DMS114 treated with DMSO at 0.1 percent for 48 hours (cell line): ENCODE measurements around the gene SAP30.
A peak's percentile ranks its signal among the peaks of the same experiment; 100 is the strongest.

Source experiments
- DNase-seq: peaks from one replicate; lab custom pipeline; 2025; ENCODE audit not compliant: unreplicated experiment; lab: John Stamatoyannopoulos, UW

SAP30 gene

GRCh38 chr4:173365359-173365996 is 5.3 kb upstream of the SAP30 start:
- DNase-seq, result no peak

- no peak for DNase-seq
Measured at GRCh38 chr4:173367285-173367684, 3.5 kb upstream of the SAP30 start.

DNA sequence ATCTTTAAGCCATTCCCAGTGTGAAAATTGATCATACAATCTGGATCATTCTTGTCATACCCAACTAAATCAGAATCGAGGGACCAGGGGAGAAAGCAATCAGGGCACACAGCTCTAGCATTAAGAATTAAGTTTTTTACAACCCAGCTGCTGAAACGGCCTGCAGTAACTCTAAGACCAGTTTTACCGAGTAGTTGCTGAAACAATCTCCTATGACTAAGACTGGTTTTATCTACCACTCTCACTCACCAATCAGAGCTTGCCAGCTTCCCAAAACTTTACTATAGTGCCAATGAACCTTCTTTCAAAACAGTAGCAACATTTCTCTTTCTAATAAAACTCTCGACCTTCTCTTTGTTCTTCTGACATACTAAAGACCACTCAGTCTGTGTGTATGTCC is 2.8 kb upstream of the SAP30 start:
- no peak for DNase-seq

- DNase-seq, result no peak
Measured at GRCh38 chr4:173370130-173370476, 651 bp upstream of the SAP30 start.

- DNase-seq, result peak; percentile 18
Measured at GRCh38 chr4:173371292-173372192, 788 bp downstream of the SAP30 start.

DNA sequence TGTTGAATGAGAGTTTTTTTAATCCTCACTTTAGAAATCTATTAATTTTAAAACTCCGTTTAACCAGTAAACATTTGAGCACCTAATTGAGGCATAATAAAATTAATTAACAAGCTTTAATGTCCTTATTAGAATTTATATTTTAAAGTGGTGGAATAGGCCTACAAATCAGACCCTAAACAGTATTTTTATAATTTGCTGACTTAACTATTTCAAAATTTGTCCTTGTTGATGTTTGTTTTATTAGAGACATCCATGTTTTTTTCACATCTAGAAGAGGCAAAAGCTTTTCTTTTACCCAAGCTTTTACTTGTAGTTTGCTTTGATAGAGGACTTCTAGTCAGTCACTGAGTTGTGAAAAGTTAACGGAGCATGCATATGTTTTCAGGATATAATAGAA is 3.8 kb downstream of the SAP30 start:
- no peak for DNase-seq

DNA sequence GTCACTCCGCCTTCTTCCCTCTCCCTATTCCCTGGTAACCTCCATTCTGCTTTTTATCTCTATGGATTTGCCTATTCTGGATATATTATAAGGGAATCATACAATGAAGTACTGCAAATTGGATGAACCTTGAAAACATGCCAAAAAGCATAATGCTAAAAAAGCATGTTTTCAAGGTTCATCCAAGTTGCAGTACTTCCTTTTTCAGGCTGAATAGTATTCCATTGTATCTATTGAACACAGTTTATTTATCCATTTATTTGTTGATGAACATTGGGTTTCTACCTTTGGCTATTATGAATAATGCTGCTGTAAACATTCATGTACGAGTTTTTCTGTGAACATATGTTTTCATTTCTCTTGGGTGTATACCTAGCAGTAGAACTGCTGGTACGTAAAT is 9.2 kb downstream of the SAP30 start:
- no peak for DNase-seq

DNA sequence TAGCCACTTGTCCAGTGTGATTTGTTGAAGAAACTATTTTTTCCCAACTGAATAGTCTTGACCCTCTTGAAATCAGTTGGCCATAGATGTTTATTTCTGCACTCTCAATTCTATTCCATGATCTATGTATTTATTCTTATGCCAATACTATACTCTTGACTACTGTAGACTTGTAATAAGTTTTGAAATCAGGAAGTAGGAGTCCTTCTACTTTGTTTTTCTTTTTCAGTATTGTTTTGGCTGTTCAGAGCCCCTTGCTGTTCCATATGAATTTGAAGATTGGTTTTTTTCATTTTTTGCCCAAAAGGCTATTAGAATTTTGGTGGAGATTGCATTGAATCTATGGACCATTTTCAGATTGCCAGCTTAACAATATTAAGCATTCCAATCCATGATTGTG is 10.2 kb downstream of the SAP30 start:
- no peak for DNase-seq

DNA sequence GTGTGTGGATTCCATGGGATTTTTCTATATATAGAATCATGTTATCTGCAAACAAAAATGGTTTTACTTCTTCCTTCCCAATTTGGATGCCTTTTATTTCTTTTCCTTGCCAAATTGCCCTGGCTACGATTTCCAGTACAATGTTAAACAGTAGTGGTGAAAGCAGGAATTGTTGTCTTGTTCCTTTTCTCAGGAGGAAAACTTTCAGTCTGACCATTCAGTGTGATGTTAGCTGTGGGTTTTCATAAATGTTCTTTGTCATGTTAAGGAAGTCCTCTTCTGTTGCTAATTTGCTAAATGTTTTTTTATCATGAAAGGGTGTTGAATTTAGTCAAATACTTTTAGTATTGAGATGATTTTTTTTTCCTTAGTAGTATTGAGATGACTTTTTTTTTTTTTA is 10.9 kb downstream of the SAP30 start:
- DNase-seq, result no peak

DNA sequence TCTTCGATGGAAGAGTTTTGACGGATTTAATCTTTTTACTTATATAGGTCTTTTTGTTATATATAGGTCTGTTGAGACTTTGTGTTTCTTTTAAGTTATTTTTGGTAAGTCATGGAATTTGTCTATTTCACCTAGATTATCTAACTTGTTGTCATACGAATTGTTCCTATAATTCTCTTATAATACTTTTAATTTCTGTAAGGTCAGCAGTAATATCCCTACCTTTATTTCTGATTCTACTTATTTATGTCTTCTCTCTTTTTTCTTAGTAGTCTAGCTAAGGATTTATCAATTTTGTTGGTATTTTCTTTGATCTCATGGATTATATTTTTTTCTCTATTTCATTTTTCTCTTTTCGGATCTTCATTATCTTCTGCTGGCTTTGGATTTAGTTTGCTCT is 11.6 kb downstream of the SAP30 start:
- DNase-seq, result no peak

DNA sequence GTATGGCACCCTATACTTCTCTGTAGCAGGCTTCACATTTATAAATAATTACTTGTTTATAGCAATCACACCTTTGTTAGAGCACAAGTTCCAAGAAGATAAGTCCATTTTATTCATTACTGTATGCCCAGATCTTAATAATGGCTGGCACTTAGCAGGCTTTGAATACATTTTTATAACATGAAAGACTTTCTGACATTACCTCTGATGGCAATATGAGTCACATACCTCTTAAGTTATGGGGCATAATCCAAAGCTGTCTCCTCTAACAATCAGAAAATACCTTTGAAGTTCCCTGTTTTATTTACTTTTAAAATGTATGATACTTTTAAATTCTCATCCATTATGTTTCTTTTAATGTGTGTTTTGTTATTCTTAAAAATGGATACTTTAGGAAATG is 16.0 kb downstream of the SAP30 start:
- no peak for DNase-seq

DNA sequence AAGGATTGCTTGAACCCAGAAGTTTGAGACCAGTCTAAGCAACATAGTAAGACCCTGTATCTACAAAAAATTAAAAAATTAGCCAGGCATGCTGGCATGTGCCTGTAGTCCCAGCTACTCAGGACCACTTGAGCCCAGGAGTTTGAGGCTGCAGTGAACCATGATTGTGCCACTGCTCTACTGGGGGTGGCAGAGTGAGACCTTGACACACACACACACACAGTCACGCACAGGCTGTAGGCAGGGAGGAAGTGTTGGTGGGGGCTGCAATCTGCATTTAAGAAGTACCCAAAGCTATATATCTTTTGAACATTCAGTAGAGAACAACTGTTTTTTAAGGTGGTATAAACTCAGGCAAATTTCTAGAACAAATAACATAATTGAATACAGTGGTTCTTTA is 20.9 kb downstream of the SAP30 start:
- DNase-seq, result no peak

GRCh38 chr4:173397604-173398003 is 26.9 kb downstream of the SAP30 start:
- DNase-seq, result no peak

DNA sequence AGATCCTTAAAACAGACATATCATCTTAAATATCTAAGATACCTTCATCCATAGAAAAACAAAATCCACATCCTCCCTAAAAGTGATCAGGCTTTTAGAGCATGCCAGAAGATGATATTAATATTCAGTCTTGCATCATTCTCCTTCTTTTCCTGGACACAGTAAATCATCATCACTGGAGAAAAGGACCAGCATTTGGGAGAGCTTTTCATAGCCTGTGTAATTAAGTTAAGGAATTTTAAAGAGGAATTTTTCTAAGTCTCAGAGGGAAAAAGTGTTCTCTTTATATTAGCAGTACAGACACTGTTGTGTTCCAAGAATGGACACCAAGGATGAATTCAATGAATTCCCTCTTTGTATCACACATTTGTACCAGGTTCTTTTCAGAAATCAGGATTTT is 27.5 kb downstream of the SAP30 start:
- no peak for DNase-seq

GRCh38 chr4:173398779-173399415 is 28.1 kb downstream of the SAP30 start, which contains the start of gene SCRG1:
Gene SCRG1 (minus strand): TSS chr4:173399116. CDS start chr4:173391414, 7,702 bp downstream.
- no peak for DNase-seq

DNA sequence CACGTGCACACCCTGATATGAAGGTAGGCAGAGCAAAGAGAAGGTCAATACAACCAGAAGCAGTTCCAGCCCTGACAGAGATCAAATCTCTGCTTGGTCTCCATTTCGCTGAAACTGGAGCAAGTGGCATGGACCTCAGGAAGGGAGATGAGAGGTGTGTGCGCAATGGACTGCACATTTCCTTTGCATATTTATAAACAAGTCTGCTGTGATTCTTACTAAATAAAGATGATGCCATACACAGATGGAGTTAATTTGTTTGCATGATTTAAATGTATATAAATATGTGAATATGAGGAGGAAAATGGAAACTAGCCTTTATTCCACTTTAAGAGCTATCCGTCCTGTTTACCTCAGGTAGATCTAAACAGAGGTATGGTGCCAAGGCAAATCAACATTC is 30.3 kb downstream of the SAP30 start:
- DNase-seq, result no peak

GRCh38 chr4:173403051-173403450 is 32.3 kb downstream of the SAP30 start:
- no peak for DNase-seq

DNA sequence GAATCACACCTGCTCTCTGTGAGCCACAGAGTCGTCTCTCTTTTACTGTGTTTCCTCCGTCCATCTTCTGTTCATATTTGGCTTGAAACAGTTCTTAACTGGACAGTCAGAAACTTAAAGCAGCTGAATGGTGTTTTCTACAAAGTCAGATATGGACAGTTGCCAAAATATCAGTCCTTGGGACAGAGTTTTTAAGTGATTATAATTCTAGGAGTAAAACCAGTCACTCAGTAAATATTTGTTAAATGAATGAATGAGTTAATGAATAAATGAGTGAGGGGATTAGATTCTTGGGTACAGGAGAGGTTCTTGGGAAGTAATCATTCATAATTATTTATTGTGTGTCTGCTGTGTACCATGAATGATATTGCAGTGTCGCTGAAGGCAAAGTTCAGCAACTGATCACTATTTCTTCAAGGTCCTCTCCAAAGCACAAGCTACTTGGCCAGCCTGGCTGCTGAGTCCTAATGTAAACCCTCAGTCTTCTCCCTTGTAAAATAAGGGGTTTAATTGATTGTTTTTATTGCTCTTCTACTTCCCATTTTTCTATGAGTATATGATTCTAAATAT is 33.6 kb downstream of the SAP30 start:
- no peak for DNase-seq

DNA sequence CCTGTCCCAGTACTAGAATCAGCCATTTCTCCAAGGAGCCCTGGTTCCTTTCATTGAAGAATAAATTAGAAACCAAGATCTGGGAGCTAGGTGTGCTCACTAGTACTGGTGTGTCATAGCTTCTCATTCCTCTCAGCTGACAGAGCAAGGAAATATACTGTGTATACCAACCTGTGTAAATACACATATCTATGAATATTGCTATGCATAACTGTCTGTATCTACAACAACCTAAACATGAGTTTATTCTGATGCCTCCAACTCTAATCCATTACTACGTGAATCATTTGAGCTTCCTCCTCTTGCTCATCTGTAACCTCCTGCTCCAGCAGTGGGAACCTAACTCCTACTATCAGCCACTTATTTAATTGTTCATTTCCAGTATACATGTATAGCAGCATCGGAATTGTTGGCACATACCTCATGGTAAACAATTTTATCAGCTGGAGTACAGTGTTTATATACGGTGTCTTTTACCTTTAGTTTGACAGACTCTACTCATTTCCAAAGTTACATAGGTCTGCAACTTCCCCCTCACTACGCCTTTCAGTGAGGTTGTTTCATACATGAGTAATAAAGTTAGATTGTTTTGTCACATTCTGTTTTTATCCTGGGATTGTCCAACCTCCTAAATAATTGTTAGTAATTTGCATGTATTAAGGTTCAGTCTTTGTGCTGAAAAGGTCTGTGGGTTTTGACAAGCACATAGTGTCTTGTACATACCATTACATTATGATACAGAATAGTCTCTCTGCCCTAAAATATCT is 35.3 kb downstream of the SAP30 start:
- DNase-seq, result no peak

- no peak for DNase-seq
Measured at GRCh38 chr4:173410079-173410478, 39.3 kb downstream of the SAP30 start.

DNA sequence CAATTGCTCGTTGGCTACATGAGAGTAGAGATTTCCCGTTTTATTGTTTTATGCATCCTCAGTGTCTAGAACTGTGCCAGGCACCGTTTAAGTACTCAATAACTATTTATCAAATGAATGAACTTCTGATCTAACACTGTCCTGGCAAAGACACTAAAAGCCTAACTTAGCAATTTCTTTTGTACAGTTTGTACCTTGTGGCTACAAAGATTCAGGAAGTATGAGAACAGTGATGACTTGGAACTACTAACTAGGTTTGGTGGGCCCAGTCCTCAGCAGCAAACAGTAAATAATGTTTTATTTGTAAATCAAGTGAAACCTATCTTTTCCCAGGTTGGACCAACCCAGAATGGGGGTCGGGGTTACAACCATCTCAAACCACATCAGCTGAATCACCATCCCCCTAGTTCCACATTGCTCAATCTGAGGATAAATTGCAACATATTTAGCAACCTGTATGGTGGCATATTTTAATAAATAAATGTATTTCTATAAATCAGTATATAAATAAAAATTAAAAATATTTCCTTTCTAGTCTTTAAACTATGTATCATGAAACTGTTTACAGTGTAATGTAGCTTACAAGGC is 40.4 kb downstream of the SAP30 start:
- no peak for DNase-seq
